T-cell (primary cell): ENCODE measurements around the gene IFITM1. TPM values are rescaled to one million over a fixed set of nuclear protein-coding genes. Genes with fewer than 3 reads are reported as not detected.

ENCODE experiments used
- ATAC-seq, 4 experiments: fragments of 200-7000 bp in 3 of 4; fragments of 150-1000 bp in 1 of 4; cut with Tn5 transposase; replicated peaks in 1 of 4; 1 replicate in 3 of 4; 2 replicates in 1 of 4; pipeline ENCODE4 v1.10.0; 2021; ENCODE audit warnings: moderate library complexity in 3 of 4, mild to moderate bottlenecking in 2 of 4, moderate number of reproducible peaks in 1 of 4
- CTCF ChIA-PET, 2 donors: fragments of 300-600 bp; sonication (Branson Sonifier 250); formaldehyde crosslinking; loops; one replicate each; lab custom pipeline; 2022; ENCODE audit warnings: antibody characterized with exemption in 2 of 2; lab: Charles Lee
- POLR2A ChIA-PET, 2 donors: fragments of 300-600 bp; sonication (Branson Sonifier 250); formaldehyde crosslinking; loops; one replicate each; lab custom pipeline; 2022; ENCODE audit warnings: antibody characterized with exemption in 2 of 2; lab: Charles Lee
- DNase-seq, 35 experiments: peaks; one replicate each; pipeline versions ENCODE4 v3.0.0 to v3.0.0-alpha.2; 2013 to 2023
- H3K27ac ChIP-seq: one replicate; pipeline ENCODE4 v1.5.1; 2013; ENCODE audit warnings: low read length
- H3K27me3 ChIP-seq, 2 experiments: replicated peaks in 1 of 2; 1 replicate in 1 of 2; 2 replicates in 1 of 2; pipeline versions ENCODE4 v1.6.1 to v1.7.0; 2013; ENCODE audit warnings: low read length in 1 of 2, mixed read lengths in 1 of 2; ENCODE audit not compliant: control insufficient read depth in 2 of 2, insufficient read depth in 2 of 2; ENCODE audit errors: extremely low read depth in 1 of 2
- H3K36me3 ChIP-seq, 2 donors: 1 replicate in 1 of 2; 2 replicates in 1 of 2; pipeline versions ENCODE4 v1.6.1 to v1.7.0; 2013; ENCODE audit warnings: low read length in 1 of 2; ENCODE audit not compliant: control insufficient read depth in 2 of 2, insufficient read depth in 1 of 2; ENCODE audit errors: extremely low read depth in 1 of 2
- H3K4me1 ChIP-seq, 2 experiments: 1 replicate in 1 of 2; 2 replicates in 1 of 2; pipeline versions ENCODE4 v1.6.1 to v1.7.0; 2013; ENCODE audit warnings: low read length in 2 of 2, mixed read lengths in 1 of 2; ENCODE audit not compliant: insufficient read depth in 2 of 2, control insufficient read depth in 1 of 2; ENCODE audit errors: extremely low read depth in 1 of 2
- H3K4me3 ChIP-seq, 2 donors: 1 replicate in 1 of 2; 2 replicates in 1 of 2; pipeline versions ENCODE4 v1.5.1 to v1.7.0; 2013; ENCODE audit warnings: mild to moderate bottlenecking in 2 of 2, low read length in 1 of 2, moderate library complexity in 1 of 2; ENCODE audit not compliant: control insufficient read depth in 1 of 2; ENCODE audit errors: extremely low read depth in 1 of 2
- H3K9me3 ChIP-seq: 2 replicates; pipeline ENCODE4 v1.7.0; 2013
- H3K27ac Mint-ChIP-seq, 2 donors: one replicate each; pipeline ENCODE4 v1.8.0; 2020 to 2021; ENCODE audit warnings: mild to moderate bottlenecking in 2 of 2, mixed read lengths in 2 of 2
- H3K27me3 Mint-ChIP-seq, 2 donors: one replicate each; pipeline ENCODE4 v1.8.0; 2021 to 2022; ENCODE audit warnings: mixed read lengths in 2 of 2
- H3K36me3 Mint-ChIP-seq: one replicate; pipeline ENCODE4 v1.8.0; 2021; ENCODE audit warnings: mixed read lengths
- H3K4me1 Mint-ChIP-seq, 3 donors: one replicate each; pipeline ENCODE4 v1.8.0; 2020 to 2022; ENCODE audit warnings: mixed read lengths in 3 of 3, mild to moderate bottlenecking in 1 of 3
- H3K4me3 Mint-ChIP-seq, 3 donors: one replicate each; pipeline ENCODE4 v1.8.0; 2020 to 2022; ENCODE audit warnings: mild to moderate bottlenecking in 3 of 3, mixed read lengths in 3 of 3, moderate library complexity in 3 of 3
- H3K9me3 Mint-ChIP-seq, 3 donors: one replicate each; pipeline ENCODE4 v1.8.0; 2020 to 2022; ENCODE audit warnings: mixed read lengths in 3 of 3
- WGBS: methylation state at CpG from one replicate; pipeline ENCODE4 v1.1.5; 2013; ENCODE audit warnings: missing lambda C conversion rate; ENCODE audit not compliant: insufficient coverage; 5-methylcytosine and 5-hydroxymethylcytosine counted together
- total RNA-seq, 35 experiments: library from RNA in 6 of 35; stranded (reverse) in 6 of 35; fragments of 120-200 nt in 1 of 35; gene quantifications; one replicate each; pipeline versions ENCODE4 v1.2.1 to v1.2.4 and lab custom pipeline; 2013 to 2026

IFITM1 gene
- total RNA-seq, 5 donors from 2014 or later (not counting 1 experiment from before 2014, with no cell fraction given), result 201 to 427 (median 243) TPM

GRCh38 chr11:293271-293851, 20.5 kb upstream of the IFITM1 start:
- H3K9me3 Mint-ChIP-seq, result no peaks in the 10 kb centered on the region
- H3K4me3 ChIP-seq, result no peak overlapping the region
- peaks cover 14 to 53% of the 10 kb centered on the region in 2 experiments for H3K4me1 ChIP-seq
- H3K27ac ChIP-seq, result no peak overlapping the region
- peaks cover 0 to 1% of the 10 kb centered on the region in 2 donors for H3K27me3 Mint-ChIP-seq
- H3K36me3 Mint-ChIP-seq, result peaks cover 2% of the 10 kb centered on the region
- peaks cover 22 to 35% (median 28%) of the 10 kb centered on the region in 3 donors for H3K4me1 Mint-ChIP-seq
- H3K36me3 ChIP-seq, result peaks cover 11 to 14% of the 10 kb centered on the region in 2 donors
- peak in 2 of 35 experiments; percentile 1 to 23 for DNase-seq
- ATAC-seq, result no peak
- peaks cover 0 to 5% of the 10 kb centered on the region in 2 experiments for H3K27me3 ChIP-seq
- H3K27ac Mint-ChIP-seq, result peak overlapping the region in 1 of 2 donors; percentile 16
- no peaks in the 10 kb centered on the region for H3K9me3 ChIP-seq
- ChIA-PET CTCF (no interaction called here), POLR2A (no interaction called here)
- H3K4me3 Mint-ChIP-seq, result no peak overlapping the region
- WGBS, result 91% methylated on average over 12 of the region's 18 CpGs

- Histone ChIP-seq H3K9me3 (no peaks in the 10 kb centered on the region), H3K4me3 (no peak overlapping the region), H3K27ac (no peak overlapping the region), H3K36me3 (peaks cover 11 to 14% of the 10 kb centered on the region in 2 donors), H3K27me3 (peaks cover 0 to 10% of the 10 kb centered on the region in 2 experiments), H3K4me1 (peaks cover 14 to 58% of the 10 kb centered on the region in 2 experiments)
- CTCF ChIA-PET, result no interaction called here
- Mint-ChIP-seq H3K4me1 (peaks cover 22 to 39% (median 32%) of the 10 kb centered on the region in 3 donors), H3K9me3 (no peaks in the 10 kb centered on the region), H3K27me3 (peaks cover 0 to 1% of the 10 kb centered on the region in 2 donors), H3K4me3 (no peak overlapping the region), H3K27ac (peak overlapping the region in 1 of 2 donors; percentile 16), H3K36me3 (peaks cover 2% of the 10 kb centered on the region)
- peak in 2 of 35 experiments; percentile 1 to 24 for DNase-seq
- POLR2A ChIA-PET, result no interaction called here
- no peak for ATAC-seq
- 95% methylated on average over 20 of the region's 27 CpGs for WGBS
Observed at GRCh38 chr11:293852-294661, 19.8 kb upstream of the IFITM1 start.

- peaks cover 0 to 12% of the 10 kb centered on the region in 2 experiments for H3K27me3 ChIP-seq
- H3K36me3 ChIP-seq, result peaks cover 11 to 14% of the 10 kb centered on the region in 2 donors
- 89% methylated on average over 14 of the region's 16 CpGs for WGBS
- ATAC-seq (no peak), DNase-seq (peak in 2 of 35 experiments; percentile 1 to 19)
- Mint-ChIP-seq H3K9me3 (no peaks in the 10 kb centered on the region), H3K27me3 (peaks cover 0 to 1% of the 10 kb centered on the region in 2 donors), H3K4me3 (no peak overlapping the region), H3K27ac (no peak overlapping the region), H3K4me1 (peaks cover 21 to 38% (median 31%) of the 10 kb centered on the region in 3 donors), H3K36me3 (peaks cover 2% of the 10 kb centered on the region)
- ChIA-PET CTCF (no interaction called here), POLR2A (interaction anchor here in 1 of 2 donors (0.5 kb wide), 1 partner anchor 9 kb away, joined by 5 read pairs; no protein-coding TSS in a partner anchor)
- H3K4me3 ChIP-seq, result no peak overlapping the region
- no peaks in the 10 kb centered on the region for H3K9me3 ChIP-seq
- H3K4me1 ChIP-seq, result peaks cover 12 to 56% of the 10 kb centered on the region in 2 experiments
- H3K27ac ChIP-seq, result no peak overlapping the region
Observed at GRCh38 chr11:294780-295179, 19.1 kb upstream of the IFITM1 start.

GRCh38 chr11:295351-296170, 18.3 kb upstream of the IFITM1 start:
- peaks cover 0 to 20% of the 10 kb centered on the region in 2 experiments for H3K27me3 ChIP-seq
- H3K27ac ChIP-seq, result no peak overlapping the region
- CTCF ChIA-PET, result no interaction called here
- DNase-seq, result peak in 2 of 35 experiments; percentile 0 to 23
- peaks cover 2 to 3% of the 10 kb centered on the region in 2 donors for H3K27me3 Mint-ChIP-seq
- 76% methylated on average over 19 of the region's 26 CpGs for WGBS
- H3K4me3 ChIP-seq, result no peak overlapping the region
- H3K27ac Mint-ChIP-seq, result peak overlapping the region; percentile 31 to 39
- H3K4me3 Mint-ChIP-seq, result no peak overlapping the region
- no peaks in the 10 kb centered on the region for H3K9me3 Mint-ChIP-seq
- no peaks in the 10 kb centered on the region for H3K9me3 ChIP-seq
- POLR2A ChIA-PET, result interaction anchor here in 1 of 2 donors (0.5 kb wide), 1 partner anchor 10 kb away, joined by 5 read pairs; no protein-coding TSS in a partner anchor
- peaks cover 11 to 14% of the 10 kb centered on the region in 2 donors for H3K36me3 ChIP-seq
- peak in 1 of 4 experiments; percentile 9 for ATAC-seq
- H3K36me3 Mint-ChIP-seq, result peaks cover 2% of the 10 kb centered on the region
- H3K4me1 ChIP-seq, result peaks cover 10 to 50% of the 10 kb centered on the region in 2 experiments
- H3K4me1 Mint-ChIP-seq, result peaks cover 18 to 35% (median 35%) of the 10 kb centered on the region in 3 donors

- POLR2A ChIA-PET, result no interaction called here
- Mint-ChIP-seq H3K4me3 (no peak overlapping the region), H3K4me1 (peaks cover 10 to 35% (median 31%) of the 10 kb centered on the region in 3 donors), H3K36me3 (peaks cover 2% of the 10 kb centered on the region), H3K27ac (peak overlapping the region in 1 of 2 donors; percentile 39), H3K9me3 (no peaks in the 10 kb centered on the region), H3K27me3 (peaks cover 4 to 6% of the 10 kb centered on the region in 2 donors)
- no peak overlapping the region for H3K27ac ChIP-seq
- H3K27me3 ChIP-seq, result peaks cover 0 to 25% of the 10 kb centered on the region in 2 experiments
- no peak overlapping the region for H3K4me3 ChIP-seq
- WGBS, result 78% methylated on average over 35 of the region's 35 CpGs
- H3K4me1 ChIP-seq, result peaks cover 8 to 42% of the 10 kb centered on the region in 2 experiments
- H3K9me3 ChIP-seq, result no peaks in the 10 kb centered on the region
- H3K36me3 ChIP-seq, result peaks cover 11 to 14% of the 10 kb centered on the region in 2 donors
- CTCF ChIA-PET, result no interaction called here
- DNase-seq, result peak in 4 of 35 experiments; percentile 0 to 17 (median 2)
- no peak for ATAC-seq
Observed at GRCh38 chr11:296171-297050, 17.4 kb upstream of the IFITM1 start.
